MCF 10A (cell line): ENCODE data around the gene PLEKHA4. TPM values are rescaled to one million over a fixed set of nuclear protein-coding genes. Genes with fewer than 3 reads are reported as not detected.

Source experiments
- BruUV-seq: library from RNA; stranded (reverse); fragments of 400-500 nt; replicated peaks from 2 replicates; lab custom pipeline; 2021; lab: Mats Ljungman, UMichigan
- CTCF ChIA-PET: fragments of 300-600 bp; sonication (Branson Sonifier 250); formaldehyde crosslinking; extraction: SDS; loops from one replicate; lab custom pipeline; 2021; ENCODE audit warnings: antibody characterized with exemption, inconsistent platforms; lab: Yijun Ruan, JAX
- POLR2A ChIA-PET: fragments of 300-600, 350-650 bp; sonication (Branson Sonifier 250); formaldehyde crosslinking; extraction: SDS; loops from one replicate; lab custom pipeline; 2020; ENCODE audit warnings: antibody characterized with exemption, inconsistent platforms; lab: Yijun Ruan, JAX
- DNase-seq: peaks from one replicate; pipeline ENCODE4 v3.0.0-alpha.2; 2018; ENCODE audit not compliant: unreplicated experiment
- H3K27ac Mint-ChIP-seq: one replicate; pipeline ENCODE4 v1.8.0; 2022; ENCODE audit warnings: mild to moderate bottlenecking, low read depth, mixed read lengths; ENCODE audit not compliant: unreplicated experiment
- H3K27me3 Mint-ChIP-seq: one replicate; pipeline ENCODE4 v1.8.0; 2022; ENCODE audit warnings: mixed read lengths; ENCODE audit not compliant: insufficient read depth, unreplicated experiment
- H3K36me3 Mint-ChIP-seq: one replicate; pipeline ENCODE4 v1.8.0; 2022; ENCODE audit warnings: mild to moderate bottlenecking, moderate library complexity, mixed read lengths; ENCODE audit not compliant: insufficient read depth, unreplicated experiment
- H3K4me1 Mint-ChIP-seq: one replicate; pipeline ENCODE4 v1.8.0; 2022; ENCODE audit warnings: mixed read lengths; ENCODE audit not compliant: insufficient read depth, unreplicated experiment
- H3K4me3 Mint-ChIP-seq: one replicate; pipeline ENCODE4 v1.8.0; 2022; ENCODE audit warnings: mild to moderate bottlenecking, moderate library complexity, mixed read lengths; ENCODE audit not compliant: unreplicated experiment
- H3K9me3 Mint-ChIP-seq: one replicate; pipeline ENCODE4 v1.8.0; 2022; ENCODE audit warnings: mixed read lengths; ENCODE audit not compliant: unreplicated experiment
- intact Hi-C: fragments of 100-400 bp; cut with micrococcal nuclease; formaldehyde crosslinking; loops from 2 replicates; pipeline ENCODE4 v1.14.1; 2022
- total RNA-seq: library from RNA; stranded (reverse); gene quantifications from 2 replicates; pipeline ENCODE4 v1.2.3, GENCODE V29; 2022
- TF ChIP-seq, protein P1 (sequence below): fragments of 200-600 bp; IDR thresholded peaks from one replicate; pipeline ENCODE4 v1.8.0; 2022; ENCODE audit warnings: antibody characterized with exemption, mild to moderate bottlenecking; ENCODE audit not compliant: unreplicated experiment

PLEKHA4 gene
- total RNA-seq, 1 experiment from 2014 or later = 11.9 TPM

DNA sequence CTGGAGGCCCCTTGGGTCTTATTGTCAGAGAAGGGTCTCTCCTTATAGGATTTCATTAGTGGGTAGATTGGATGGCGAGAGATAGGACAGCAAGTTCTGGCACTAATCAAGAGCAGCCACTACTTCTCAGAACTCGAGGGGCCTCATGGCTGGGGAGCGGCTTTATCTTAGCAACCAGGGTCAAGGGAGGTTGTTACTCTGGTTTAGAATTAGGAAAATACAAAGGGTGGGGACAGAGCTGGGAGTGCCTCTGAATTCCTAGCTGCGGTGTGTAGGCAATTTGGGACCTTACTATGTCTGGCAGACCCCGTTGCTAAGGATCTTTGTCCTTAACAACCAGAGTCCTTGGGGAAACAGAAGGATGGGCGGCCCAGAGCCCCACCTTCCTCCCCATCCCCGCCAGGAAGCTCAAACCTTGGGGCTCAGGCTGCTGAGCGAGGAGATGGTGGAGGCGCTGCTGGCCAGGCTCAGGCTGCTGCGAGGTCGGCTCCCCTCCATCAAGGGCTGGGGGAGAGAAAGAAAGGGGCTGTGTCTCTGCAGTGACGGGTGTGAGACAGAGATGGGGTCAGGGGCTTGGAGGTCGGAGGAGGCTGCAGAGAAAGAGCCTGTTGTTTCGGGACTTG is 1.2 kb downstream of the PLEKHA4 start:
- TF ChIP-seq, protein P1, sequence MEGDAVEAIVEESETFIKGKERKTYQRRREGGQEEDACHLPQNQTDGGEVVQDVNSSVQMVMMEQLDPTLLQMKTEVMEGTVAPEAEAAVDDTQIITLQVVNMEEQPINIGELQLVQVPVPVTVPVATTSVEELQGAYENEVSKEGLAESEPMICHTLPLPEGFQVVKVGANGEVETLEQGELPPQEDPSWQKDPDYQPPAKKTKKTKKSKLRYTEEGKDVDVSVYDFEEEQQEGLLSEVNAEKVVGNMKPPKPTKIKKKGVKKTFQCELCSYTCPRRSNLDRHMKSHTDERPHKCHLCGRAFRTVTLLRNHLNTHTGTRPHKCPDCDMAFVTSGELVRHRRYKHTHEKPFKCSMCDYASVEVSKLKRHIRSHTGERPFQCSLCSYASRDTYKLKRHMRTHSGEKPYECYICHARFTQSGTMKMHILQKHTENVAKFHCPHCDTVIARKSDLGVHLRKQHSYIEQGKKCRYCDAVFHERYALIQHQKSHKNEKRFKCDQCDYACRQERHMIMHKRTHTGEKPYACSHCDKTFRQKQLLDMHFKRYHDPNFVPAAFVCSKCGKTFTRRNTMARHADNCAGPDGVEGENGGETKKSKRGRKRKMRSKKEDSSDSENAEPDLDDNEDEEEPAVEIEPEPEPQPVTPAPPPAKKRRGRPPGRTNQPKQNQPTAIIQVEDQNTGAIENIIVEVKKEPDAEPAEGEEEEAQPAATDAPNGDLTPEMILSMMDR = no peak
- CTCF ChIA-PET = interaction anchor here (1.8 kb wide), 1 partner anchor 25 kb away, joined by 5 read pairs; no protein-coding TSS in a partner anchor
- intact Hi-C loops = no loop called here
- Mint-ChIP-seq H3K36me3 (peaks cover 4% of the 10 kb centered on the region), H3K4me1 (peaks cover 9% of the 10 kb centered on the region), H3K27ac (peak overlapping the region; percentile 47), H3K4me3 (peak overlapping the region; percentile 71), H3K27me3 (no peaks in the 10 kb centered on the region), H3K9me3 (no peaks in the 10 kb centered on the region)
- POLR2A ChIA-PET = interaction anchor here (0.6 kb wide), 1 partner anchor 10 kb away, joined by 3 read pairs; no protein-coding TSS in a partner anchor
- DNase-seq = no peak
- BruUV-seq = no TSS peak

DNA sequence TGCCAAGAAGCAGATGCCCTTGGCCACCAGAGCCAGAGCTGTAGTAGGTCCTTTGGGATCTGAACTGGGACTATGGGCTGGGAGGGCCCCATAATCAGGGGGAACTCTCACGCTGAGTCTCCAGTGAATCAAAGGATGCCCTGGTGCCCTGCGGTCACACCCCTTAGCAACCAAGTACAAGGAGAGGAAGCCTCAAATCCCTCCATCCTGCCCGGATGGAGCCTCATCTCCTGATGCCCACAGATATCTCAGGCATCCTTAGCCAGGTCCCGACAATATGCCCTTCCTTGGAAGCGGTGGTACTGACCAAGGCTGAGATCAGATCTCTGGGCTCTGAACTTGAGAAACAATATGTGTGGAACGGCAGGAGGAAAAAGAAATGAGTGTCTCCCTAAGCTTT is 1.7 kb downstream of the PLEKHA4 start:
- Mint-ChIP-seq H3K4me3 (peak overlapping the region; percentile 71), H3K36me3 (no peaks in the 10 kb centered on the region)
- POLR2A ChIA-PET = interaction anchor here (0.6 to 0.8 kb wide), 2 partner anchors 10 to 24 kb away, joined by 3 read pairs; no protein-coding TSS in a partner anchor

DNA sequence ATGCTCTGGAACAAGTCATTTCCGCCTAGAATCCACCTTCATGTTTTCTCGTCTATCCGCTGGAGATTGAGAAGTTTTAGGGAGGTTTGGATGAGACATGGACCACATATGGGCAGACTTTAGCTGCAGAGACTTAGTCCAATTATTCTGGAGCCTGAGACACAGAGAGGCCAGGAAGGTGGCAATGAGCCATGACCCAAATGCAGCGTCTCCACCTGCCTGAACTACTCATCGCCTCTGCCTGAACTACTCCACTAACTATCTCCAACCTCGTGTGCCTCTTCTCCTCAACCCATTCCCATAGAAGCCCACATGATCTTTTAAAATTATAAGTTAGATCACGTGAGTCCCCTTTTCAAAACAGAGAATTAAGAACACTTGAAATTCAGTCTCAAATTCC is 5.6 kb downstream of the PLEKHA4 start:
- H3K9me3 Mint-ChIP-seq = no peaks in the 10 kb centered on the region
- no TSS peak for BruUV-seq
- CTCF ChIA-PET = interaction anchor here (2.1 kb wide), 1 partner anchor 21 kb away, joined by 8 read pairs; no protein-coding TSS in a partner anchor
- no peak for DNase-seq
- intact Hi-C loops = no loop called here
- POLR2A ChIA-PET = interaction anchor here (0.6 to 1.2 kb wide), 2 partner anchors 9 to 413 kb away, joined by 3 to 4 read pairs; partner anchors contain the start of gene PPP1R15A
- no peak overlapping the region for H3K27ac Mint-ChIP-seq
- no peaks in the 10 kb centered on the region for H3K27me3 Mint-ChIP-seq
- H3K36me3 Mint-ChIP-seq = no peaks in the 10 kb centered on the region
- TF ChIP-seq, protein P1 = no peak
- no peak overlapping the region for H3K4me3 Mint-ChIP-seq
- peaks cover 1% of the 10 kb centered on the region for H3K4me1 Mint-ChIP-seq

More for the DNA sequence above, 1.7 kb downstream of the PLEKHA4 start:
- CTCF ChIA-PET = interaction anchor here (1.8 kb wide), 1 partner anchor 25 kb away, joined by 5 read pairs; no protein-coding TSS in a partner anchor
- DNase-seq = no peak
- intact Hi-C loops = no loop called here
- BruUV-seq = no TSS peak
- Mint-ChIP-seq H3K9me3 (no peaks in the 10 kb centered on the region), H3K4me1 (peaks cover 9% of the 10 kb centered on the region), H3K27ac (peak overlapping the region; percentile 47), H3K27me3 (no peaks in the 10 kb centered on the region)
- TF ChIP-seq, protein P1 = no peak

DNA sequence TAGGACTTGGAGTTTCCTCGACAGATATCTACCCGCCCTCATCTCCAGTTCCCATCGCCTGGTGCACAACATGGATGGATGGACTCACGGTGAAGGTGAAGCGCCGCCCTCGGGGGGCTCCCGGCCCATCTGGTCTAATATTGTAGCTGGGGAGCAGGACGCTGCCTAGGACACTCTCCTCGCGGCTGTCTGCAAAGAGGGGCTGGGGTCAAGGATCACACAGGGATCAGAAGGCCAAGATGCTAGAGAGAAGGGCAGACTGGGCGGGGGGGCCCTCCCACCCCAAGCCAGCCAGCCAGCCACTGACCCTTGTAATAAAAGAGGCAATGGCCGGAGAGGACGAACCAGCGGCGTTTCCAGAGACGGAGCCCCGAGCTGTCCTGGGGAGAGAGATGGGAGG is 7.1 kb downstream of the PLEKHA4 start:
- H3K36me3 Mint-ChIP-seq = no peaks in the 10 kb centered on the region
- TF ChIP-seq, protein P1 = no peak

More for the DNA sequence above, 7.1 kb downstream of the PLEKHA4 start:
- Mint-ChIP-seq H3K27me3 (no peaks in the 10 kb centered on the region), H3K9me3 (no peaks in the 10 kb centered on the region), H3K4me1 (no peaks in the 10 kb centered on the region), H3K4me3 (no peak overlapping the region), H3K27ac (no peak overlapping the region)
- intact Hi-C loops = no loop called here
- ChIA-PET CTCF (interaction anchor here (2.1 kb wide), 1 partner anchor 19 kb away, joined by 8 read pairs; no protein-coding TSS in a partner anchor), POLR2A (interaction anchor here (1.2 kb wide), 1 partner anchor 11 kb away, joined by 4 read pairs; the partner anchor contains the start of gene PPP1R15A)
- BruUV-seq = no TSS peak
- DNase-seq = no peak
